ENCODE results near the gene SCAP. TPM values are rescaled to one million over a fixed set of nuclear protein-coding genes. Genes with fewer than 3 reads are reported as not detected.
"Not testable (repeated sequence)": the region's sequence is repeated elsewhere in the genome, so short reads cannot be mapped to it uniquely, and the experiment has no call there.

The SCAP gene
- total RNA-seq = 76.6 and 77.1 TPM in 2 replicates

GRCh38 chr3:47475570-47476329 lies at the start of gene SCAP:
Gene SCAP (minus strand): TSS chr3:47475941. CDS start chr3:47442993, 32,948 bp downstream.
- intact Hi-C loops (cut with micrococcal nuclease) = loop anchor here (1.0 to 10.0 kb wide), 7 partner anchors 38 to 609 kb away; partner anchors contain the start of genes ELP6, PTPN23, SETD2 and SMARCC1

- intact Hi-C loops (cut with micrococcal nuclease) = loop anchor here (10.0 kb wide), 1 partner anchor 141 kb away; no protein-coding TSS in a partner anchor
These were observed 47.8 kb upstream of the SCAP start for GRCh38 chr3:47523310-47524073.

GRCh38 chr3:47522082-47522987 lies 46.6 kb upstream of the SCAP start:
- intact Hi-C loops (cut with micrococcal nuclease) = loop anchor here (10.0 kb wide), 1 partner anchor 142 kb away; no protein-coding TSS in a partner anchor

GRCh38 chr3:47520756-47521155 lies 45.0 kb upstream of the SCAP start:
- intact Hi-C loops (cut with micrococcal nuclease) = loop anchor here (10.0 kb wide), 1 partner anchor 144 kb away; no protein-coding TSS in a partner anchor

GRCh38 chr3:47517937-47518336 lies 42.2 kb upstream of the SCAP start:
- intact Hi-C loops (cut with micrococcal nuclease) = loop anchor here (10.0 kb wide), 1 partner anchor 667 kb away; the partner anchor contains the start of gene CDC25A

- intact Hi-C loops (cut with micrococcal nuclease) = loop anchor here (10.0 kb wide), 1 partner anchor 669 kb away; the partner anchor contains the start of gene CDC25A
These were observed 40.2 kb upstream of the SCAP start for GRCh38 chr3:47515864-47516319.

GRCh38 chr3:47515100-47515499 lies 39.4 kb upstream of the SCAP start:
- intact Hi-C loops (cut with micrococcal nuclease) = loop anchor here (10.0 kb wide), 1 partner anchor 670 kb away; the partner anchor contains the start of gene CDC25A

GRCh38 chr3:47513125-47513929 lies 37.6 kb upstream of the SCAP start, which contains the start of gene ELP6:
Gene ELP6 (minus strand): TSS chr3:47513712. CDS start chr3:47513590, 122 bp downstream.
- intact Hi-C loops (cut with micrococcal nuclease) = loop anchor here (1.0 to 10.0 kb wide), 11 partner anchors 38 to 671 kb away; partner anchors contain the start of genes CCDC12, CDC25A, CSPG5 and DHX30

- intact Hi-C loops (cut with micrococcal nuclease) = loop anchor here (1.0 to 10.0 kb wide), 11 partner anchors 37 to 672 kb away; partner anchors contain the start of genes CCDC12, CDC25A, CSPG5 and DHX30
These were observed 36.8 kb upstream of the SCAP start for GRCh38 chr3:47512416-47513124.

GRCh38 chr3:47505267-47505666 lies 29.5 kb upstream of the SCAP start:
- intact Hi-C loops (cut with micrococcal nuclease) = not testable (repeated sequence)

GRCh38 chr3:47504113-47504512 lies 28.4 kb upstream of the SCAP start:
- intact Hi-C loops (cut with micrococcal nuclease) = no loop called here

- intact Hi-C loops (cut with micrococcal nuclease) = no loop called here
These were observed 27.3 kb upstream of the SCAP start for GRCh38 chr3:47503033-47503432.

- intact Hi-C loops (cut with micrococcal nuclease) = no loop called here
These were observed 21.2 kb upstream of the SCAP start for GRCh38 chr3:47496892-47497291.

- intact Hi-C loops (cut with micrococcal nuclease) = no loop called here
These were observed 20.1 kb upstream of the SCAP start for GRCh38 chr3:47495886-47496285.

- intact Hi-C loops (cut with micrococcal nuclease) = no loop called here
These were observed 19.4 kb upstream of the SCAP start for GRCh38 chr3:47495111-47495510.

- intact Hi-C loops (cut with micrococcal nuclease) = no loop called here
These were observed 16.0 kb upstream of the SCAP start for GRCh38 chr3:47491777-47492176.

GRCh38 chr3:47491186-47491585 lies 15.4 kb upstream of the SCAP start:
- intact Hi-C loops (cut with micrococcal nuclease) = no loop called here

- intact Hi-C loops (cut with micrococcal nuclease) = no loop called here
These were observed 11.5 kb upstream of the SCAP start for GRCh38 chr3:47487265-47487664.

GRCh38 chr3:47485812-47486211 lies 10.1 kb upstream of the SCAP start:
- intact Hi-C loops (cut with micrococcal nuclease) = no loop called here
